GM23248 (cell line): ENCODE measurements around the gene ZMYM5. TPM values are rescaled to one million over a fixed set of nuclear protein-coding genes. Genes with fewer than 3 reads are reported as not detected.

Experiments
- DNase-seq: peaks from one replicate; pipeline ENCODE4 v3.0.0-alpha.2; 2015
- H2AFZ ChIP-seq: fragments of 200-600 bp; sonication (generic); 2 replicates; pipeline ENCODE4 v1.6.1; 2016; ENCODE audit warnings: antibody characterized with exemption
- H3F3A ChIP-seq: fragments of 200-600 bp; sonication (generic); 2 replicates; pipeline ENCODE4 v1.6.1; 2016; ENCODE audit warnings: mild to moderate bottlenecking, antibody characterized with exemption, mixed run types; ENCODE audit not compliant: insufficient read depth
- H3K27ac ChIP-seq: fragments of 200-600 bp; sonication (generic); 2 replicates; pipeline ENCODE4 v1.5.1; 2016; ENCODE audit warnings: mild to moderate bottlenecking
- H3K27me3 ChIP-seq: fragments of 200-600 bp; sonication (generic); replicated peaks from 2 replicates; pipeline ENCODE4 v1.6.1; 2016; ENCODE audit warnings: mild to moderate bottlenecking; ENCODE audit not compliant: insufficient read depth
- H3K36me3 ChIP-seq: fragments of 200-600 bp; sonication (generic); 2 replicates; pipeline ENCODE4 v1.6.1; 2016; ENCODE audit warnings: low read depth, mild to moderate bottlenecking
- H3K4me1 ChIP-seq: fragments of 200-600 bp; sonication (generic); 2 replicates; pipeline ENCODE4 v1.6.1; 2016; ENCODE audit warnings: mild to moderate bottlenecking; ENCODE audit not compliant: insufficient read depth
- H3K4me2 ChIP-seq: fragments of 200-600 bp; sonication (generic); one replicate; pipeline ENCODE4 v1.6.1; 2016; ENCODE audit warnings: mild to moderate bottlenecking; ENCODE audit not compliant: unreplicated experiment
- H3K4me3 ChIP-seq: fragments of 200-600 bp; sonication (generic); 2 replicates; pipeline ENCODE4 v1.5.1; 2016; ENCODE audit warnings: mild to moderate bottlenecking
- H3K79me2 ChIP-seq: fragments of 200-600 bp; sonication (generic); 2 replicates; pipeline ENCODE4 v1.6.1; 2016; ENCODE audit warnings: mild to moderate bottlenecking; ENCODE audit not compliant: insufficient read depth
- H3K9ac ChIP-seq: fragments of 200-600 bp; sonication (generic); 2 replicates; pipeline ENCODE4 v1.6.1; 2016; ENCODE audit warnings: mild to moderate bottlenecking
- H3K9me2 ChIP-seq: fragments of 200-600 bp; sonication (generic); 2 replicates; pipeline ENCODE4 v1.6.1; 2016; ENCODE audit warnings: mixed run types, mild to moderate bottlenecking, moderate library complexity; ENCODE audit not compliant: insufficient read depth
- H3K9me3 ChIP-seq: fragments of 200-600 bp; sonication (generic); one replicate; pipeline ENCODE4 v1.6.1; 2017; ENCODE audit warnings: low read depth
- H4K20me1 ChIP-seq: fragments of 200-600 bp; sonication (generic); 2 replicates; pipeline ENCODE4 v1.6.0; 2016; ENCODE audit not compliant: insufficient read depth
- EZH2 ChIP-seq: fragments of 200-600 bp; sonication (generic); IDR thresholded peaks from 2 replicates; pipeline ENCODE4 v1.6.1; 2018; ENCODE audit warnings: antibody characterized with exemption, mild to moderate bottlenecking; ENCODE audit not compliant: insufficient read depth, poor library complexity, severe bottlenecking
- EZH2phosphoT487 ChIP-seq: fragments of 200-600 bp; sonication (generic); IDR thresholded peaks from 2 replicates; pipeline ENCODE4 v1.6.1; 2018; ENCODE audit warnings: antibody characterized with exemption, moderate library complexity, mild to moderate bottlenecking, low read depth; ENCODE audit not compliant: insufficient read depth
- WGBS, 2 experiments: methylation state at CpG; one replicate each; pipeline ENCODE4 v1.1.6; 2015 to 2017; ENCODE audit warnings: low lambda C conversion rate in 2 of 2, low coverage in 1 of 2; ENCODE audit errors: missing lambda C conversion rate in 2 of 2; 5-methylcytosine and 5-hydroxymethylcytosine counted together
- in situ Hi-C: fragments of 300-500 bp; cut with MboI; formaldehyde crosslinking; loops from 2 replicates; pipeline ENCODE4 v1.15.0; 2020
- polyA plus RNA-seq: library from polyadenylated mRNA; unstranded; fragments of >200 nt; fragmentation: Nextera tagmentation; extraction: Ambion mirVana; gene quantifications from 2 replicates; pipeline ENCODE4 v1.2.1, GENCODE V29; 2016
- total RNA-seq: library from RNA; depleted of rRNA; stranded (reverse); fragments of >200 nt; shearing (Covaris generic); gene quantifications from 2 replicates; pipeline ENCODE4 v1.2.3, GENCODE V29; 2014

Gene ZMYM5
- total and polyA plus RNA-seq, 2 experiments from 2014 or later = 12.4 to 16.9 TPM

- peak; percentile 61 for DNase-seq
- Histone ChIP-seq H4K20me1 (no peaks in the 10 kb centered on the region; the same call in 1 of the 2 replicates), H3K4me3 (no peak overlapping the region), H3K9me3 (no peaks in the 10 kb centered on the region), H3K9me2 (no peaks in the 10 kb centered on the region), H3F3A (0 out of 2 replicates have a peak, but pooled peaks cover 9% of the 10 kb centered on the region), H3K36me3 (peaks cover 32% of the 10 kb centered on the region), H3K27ac (no peak overlapping the region), H3K9ac (no peak overlapping the region), H3K27me3 (no peaks in the 10 kb centered on the region), H3K4me1 (peaks cover 8% of the 10 kb centered on the region; the same call in 1 of the 2 replicates), H3K79me2 (peaks cover 85% of the 10 kb centered on the region), H2AFZ (no peak overlapping the region), H3K4me2 (no peak overlapping the region)
- in situ Hi-C loops = no loop called here
- WGBS, 2 experiments = 31 to 36% methylated on average over 4 of the region's 4 CpGs
- TF ChIP-seq EZH2 (no peak), EZH2phosphoT487 (no peak)
Observed at GRCh38 chr13:19838865-19839275, 24.6 kb downstream of the ZMYM5 start.

DNA sequence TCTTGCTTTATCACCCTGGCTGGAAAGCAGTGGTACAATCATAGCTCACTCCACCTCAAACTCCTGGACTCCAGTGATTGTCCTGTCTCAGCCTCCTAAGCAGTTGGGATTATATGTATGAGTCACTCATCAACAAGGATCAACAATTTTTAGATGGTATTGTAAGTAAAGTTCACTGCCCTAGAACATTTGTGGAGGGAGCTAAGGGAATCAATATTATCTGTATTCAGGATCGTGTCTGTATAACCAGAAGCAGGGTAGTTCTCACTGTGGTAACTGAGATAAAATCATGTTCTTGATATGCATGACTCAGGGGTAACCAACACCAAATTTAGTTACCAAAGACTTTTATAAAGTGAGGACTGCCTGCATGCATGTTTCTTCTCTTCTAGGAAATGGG lies 27.0 kb downstream of the ZMYM5 start:
- no peak overlapping the region for H3K27ac ChIP-seq
- H3K9me3 ChIP-seq = no peaks in the 10 kb centered on the region
- H3K4me1 ChIP-seq = peaks cover 8% of the 10 kb centered on the region; the same call in 1 of the 2 replicates
- no peak overlapping the region for H3K9ac ChIP-seq
- no peak overlapping the region for H3K4me2 ChIP-seq
- H3K36me3 ChIP-seq = peaks cover 48% of the 10 kb centered on the region
- WGBS, 2 experiments = 86 to 100% methylated on average over 1 of the region's 1 CpG
- H3F3A ChIP-seq = peaks cover 9% of the 10 kb centered on the region; the same call in 1 of the 2 replicates
- no peaks in the 10 kb centered on the region; the same call in 1 of the 2 replicates for H4K20me1 ChIP-seq
- in situ Hi-C loops = no loop called here
- H2AFZ ChIP-seq = no peak overlapping the region
- no peak for TF ChIP-seq EZH2
- no peak for TF ChIP-seq EZH2phosphoT487
- no peaks in the 10 kb centered on the region for H3K9me2 ChIP-seq
- H3K4me3 ChIP-seq = no peak overlapping the region
- peaks cover 61% of the 10 kb centered on the region for H3K79me2 ChIP-seq
- DNase-seq = peak; percentile 7
- no peaks in the 10 kb centered on the region for H3K27me3 ChIP-seq

GRCh38 chr13:19834704-19835103 lies 28.7 kb downstream of the ZMYM5 start:
- Histone ChIP-seq H2AFZ (no peak overlapping the region), H3K9ac (no peak overlapping the region), H3K4me3 (no peak overlapping the region), H3K79me2 (peaks cover 44% of the 10 kb centered on the region), H3K9me2 (no peaks in the 10 kb centered on the region), H3K36me3 (peaks cover 46% of the 10 kb centered on the region), H3F3A (peaks cover 9% of the 10 kb centered on the region; the same call in 1 of the 2 replicates), H3K27me3 (no peaks in the 10 kb centered on the region), H3K27ac (no peak overlapping the region), H3K9me3 (no peaks in the 10 kb centered on the region), H4K20me1 (no peaks in the 10 kb centered on the region; the same call in 1 of the 2 replicates), H3K4me2 (no peak overlapping the region), H3K4me1 (peaks cover 8% of the 10 kb centered on the region; the same call in 1 of the 2 replicates)
- DNase-seq = no peak
- 94 to 100% methylated on average over 4 of the region's 4 CpGs for WGBS, 2 experiments
- in situ Hi-C loops = no loop called here
- TF ChIP-seq EZH2phosphoT487 = no peak
- no peak for TF ChIP-seq EZH2

DNA sequence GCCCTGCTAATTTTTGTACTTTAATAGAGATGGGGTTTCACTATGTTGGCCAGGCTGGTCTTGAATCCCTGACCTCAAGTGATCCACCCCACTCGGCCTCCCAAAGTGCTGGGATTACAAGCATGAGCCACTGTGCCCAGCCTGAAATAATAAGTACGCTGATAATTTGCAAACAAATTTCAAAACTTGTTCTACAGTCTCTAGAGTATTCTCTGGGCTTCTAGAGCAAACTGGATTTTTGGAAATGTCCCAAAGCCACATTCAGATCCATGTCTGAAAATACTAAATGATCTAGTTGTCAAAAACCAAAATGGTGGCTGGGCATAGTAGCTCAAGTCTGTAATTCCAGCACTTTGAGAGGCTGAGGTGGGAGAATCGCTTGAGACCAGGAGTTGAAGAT lies 40.8 kb downstream of the ZMYM5 start:
- no peak for TF ChIP-seq EZH2
- no peak for TF ChIP-seq EZH2phosphoT487
- H3K4me1 ChIP-seq = no peaks in the 10 kb centered on the region
- no peak overlapping the region for H3K4me3 ChIP-seq
- no peak overlapping the region for H3K9ac ChIP-seq
- H3K27ac ChIP-seq = no peak overlapping the region
- no peaks in the 10 kb centered on the region for H3K9me2 ChIP-seq
- no peaks in the 10 kb centered on the region for H3K9me3 ChIP-seq
- no peaks in the 10 kb centered on the region for H3K27me3 ChIP-seq
- in situ Hi-C loops = no loop called here
- no peak overlapping the region for H2AFZ ChIP-seq
- no peaks in the 10 kb centered on the region for H3F3A ChIP-seq
- peaks cover 28% of the 10 kb centered on the region for H3K36me3 ChIP-seq
- no peak overlapping the region for H3K4me2 ChIP-seq
- 96 to 97% methylated on average over 3 of the region's 3 CpGs for WGBS, 2 experiments
- peaks cover 24% of the 10 kb centered on the region for H3K79me2 ChIP-seq
- no peak for DNase-seq
- H4K20me1 ChIP-seq = no peaks in the 10 kb centered on the region

DNA sequence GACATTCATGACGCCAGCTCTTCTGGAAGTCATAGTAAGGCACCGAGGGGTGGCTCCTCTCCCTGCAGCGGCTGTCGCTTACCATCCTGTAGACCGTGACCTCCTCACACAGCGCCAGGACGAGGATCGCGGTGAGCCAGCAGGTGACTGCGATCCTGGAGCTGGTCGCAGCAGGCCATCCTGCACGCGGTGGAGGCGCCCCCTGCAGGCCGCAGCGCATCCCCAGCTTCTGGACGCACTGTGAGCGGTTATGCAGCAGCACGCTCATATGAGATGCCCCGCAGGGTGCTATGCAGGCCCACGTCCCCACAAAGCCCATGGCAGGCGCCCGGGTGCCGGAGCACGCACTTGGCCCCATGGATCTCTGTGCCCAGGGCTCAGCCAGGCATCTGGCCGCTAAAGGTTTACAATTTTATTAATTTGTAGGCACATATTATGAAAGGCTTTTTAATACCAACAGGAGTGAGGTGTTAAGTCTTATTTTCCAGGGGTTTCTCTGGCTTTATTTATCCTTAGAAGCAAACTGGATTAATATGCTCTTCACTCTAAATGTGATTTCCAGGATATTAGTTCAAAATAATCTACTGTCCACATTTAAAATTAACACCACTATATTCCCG lies 45.1 kb downstream of the ZMYM5 start:
- Histone ChIP-seq H3K4me3 (no peak overlapping the region), H3K4me1 (no peaks in the 10 kb centered on the region), H3K36me3 (peaks cover 12% of the 10 kb centered on the region; the same call in 1 of the 2 replicates), H4K20me1 (no peaks in the 10 kb centered on the region), H3K9me2 (no peaks in the 10 kb centered on the region), H3F3A (no peaks in the 10 kb centered on the region), H3K27ac (no peak overlapping the region), H3K4me2 (no peak overlapping the region), H3K27me3 (no peaks in the 10 kb centered on the region), H3K9me3 (no peaks in the 10 kb centered on the region), H3K9ac (no peak overlapping the region), H3K79me2 (peaks cover 24% of the 10 kb centered on the region), H2AFZ (no peak overlapping the region)
- in situ Hi-C loops = no loop called here
- DNase-seq = peak; percentile 13
- no peak for TF ChIP-seq EZH2phosphoT487
- no peak for TF ChIP-seq EZH2
- 87 to 88% methylated on average over 27 of the region's 27 CpGs for WGBS, 2 experiments
